ENCODE results near the gene FAM43A. TPM values are rescaled to one million over a fixed set of nuclear protein-coding genes. Genes with fewer than 3 reads are reported as not detected.
A peak's percentile ranks its signal among the peaks of the same experiment; 100 is the strongest.

FAM43A gene
- total RNA-seq, 2 donors from 2014 or later, result 10.9 to 12.5 TPM

DNA sequence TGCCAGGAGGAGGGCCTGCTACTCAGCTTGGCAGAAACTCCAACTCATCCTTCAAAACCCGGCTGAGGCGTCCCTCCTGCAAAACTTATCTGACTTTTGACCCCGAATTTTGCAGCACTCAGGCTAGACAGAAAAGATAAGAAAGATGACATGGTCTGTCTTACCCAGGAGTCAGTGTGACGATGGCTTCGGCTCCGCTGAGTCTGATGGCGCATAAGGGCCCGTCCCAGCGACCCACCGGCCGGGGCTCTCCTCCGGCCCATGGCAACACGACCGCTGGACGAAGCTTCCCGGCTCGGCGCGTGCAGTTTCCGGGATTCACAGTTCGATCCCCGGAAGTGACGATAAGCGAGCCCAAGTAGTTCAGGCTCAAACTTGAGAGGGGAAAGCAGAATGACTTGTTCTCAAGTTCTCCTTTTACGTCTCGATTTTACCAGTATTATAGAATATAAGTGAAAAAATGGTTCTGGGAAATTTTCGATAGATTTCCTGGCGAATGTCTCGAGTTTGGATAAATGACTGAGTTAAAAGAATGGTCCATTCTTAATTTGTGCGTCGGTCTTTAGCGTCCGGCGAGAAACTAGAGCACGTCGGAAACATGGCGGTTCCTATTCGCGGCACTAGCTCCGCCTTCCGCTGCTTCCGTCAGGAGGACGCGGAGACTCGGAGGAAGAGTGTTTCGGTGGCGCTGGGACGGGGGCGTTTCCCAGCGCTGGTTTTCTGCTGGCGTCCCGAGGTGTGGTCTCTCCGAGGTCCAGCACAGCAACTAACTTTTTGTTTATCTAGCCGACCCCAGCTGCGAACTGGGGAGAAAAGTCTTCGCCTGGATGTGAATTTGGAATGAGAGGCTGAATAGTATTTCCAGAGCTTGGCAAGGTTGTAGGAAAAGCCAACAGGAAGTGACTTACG is 13.5 kb upstream of the FAM43A start, which contains the start of gene LSG1:
LSG1 (minus strand) TSS at position 292 of the 909 bp plus-strand sequence; CDS start at position 263, 29 bp downstream.
- peak within 1 kb of the TSS; percentile 88 to 89 for H3K27ac ChIP-seq
- no peaks in the 10 kb centered on the region for H3K9me3 ChIP-seq
- no peaks in the 10 kb centered on the region for H3K27me3 ChIP-seq
- peaks cover 0 to 17% of the 10 kb centered on the region in 2 donors for H3K4me1 ChIP-seq
- TF ChIP-seq, protein P1, sequence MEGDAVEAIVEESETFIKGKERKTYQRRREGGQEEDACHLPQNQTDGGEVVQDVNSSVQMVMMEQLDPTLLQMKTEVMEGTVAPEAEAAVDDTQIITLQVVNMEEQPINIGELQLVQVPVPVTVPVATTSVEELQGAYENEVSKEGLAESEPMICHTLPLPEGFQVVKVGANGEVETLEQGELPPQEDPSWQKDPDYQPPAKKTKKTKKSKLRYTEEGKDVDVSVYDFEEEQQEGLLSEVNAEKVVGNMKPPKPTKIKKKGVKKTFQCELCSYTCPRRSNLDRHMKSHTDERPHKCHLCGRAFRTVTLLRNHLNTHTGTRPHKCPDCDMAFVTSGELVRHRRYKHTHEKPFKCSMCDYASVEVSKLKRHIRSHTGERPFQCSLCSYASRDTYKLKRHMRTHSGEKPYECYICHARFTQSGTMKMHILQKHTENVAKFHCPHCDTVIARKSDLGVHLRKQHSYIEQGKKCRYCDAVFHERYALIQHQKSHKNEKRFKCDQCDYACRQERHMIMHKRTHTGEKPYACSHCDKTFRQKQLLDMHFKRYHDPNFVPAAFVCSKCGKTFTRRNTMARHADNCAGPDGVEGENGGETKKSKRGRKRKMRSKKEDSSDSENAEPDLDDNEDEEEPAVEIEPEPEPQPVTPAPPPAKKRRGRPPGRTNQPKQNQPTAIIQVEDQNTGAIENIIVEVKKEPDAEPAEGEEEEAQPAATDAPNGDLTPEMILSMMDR (IDR thresholded peaks at IDR 0.05), result no peak
- H3K36me3 ChIP-seq, result peaks cover 12% of the 10 kb centered on the region
- H3K4me3 ChIP-seq, result peak within 1 kb of the TSS; percentile 74
- DNase-seq (ENCODE audit: low spot score), result peak; percentile 92

DNA sequence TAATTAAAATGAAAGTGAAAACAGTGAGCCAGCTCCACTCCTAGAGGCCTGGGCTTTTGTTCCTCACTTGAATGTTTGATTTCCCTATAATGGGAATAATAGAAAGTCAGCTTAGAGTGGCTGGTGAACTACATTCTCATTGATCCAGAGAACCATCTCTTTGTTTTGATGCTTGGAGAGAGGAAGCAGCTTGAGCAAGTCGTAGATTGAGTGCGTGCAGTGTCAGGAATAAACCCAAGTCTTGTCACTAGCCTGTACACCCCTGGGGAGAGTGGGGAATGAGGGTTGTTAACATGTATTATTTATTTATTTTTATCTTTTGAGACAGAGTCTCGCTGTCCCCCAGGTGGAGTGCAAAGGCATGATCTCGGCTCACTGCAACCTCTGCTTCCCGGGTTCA is 12.8 kb upstream of the FAM43A start:
- TF ChIP-seq, protein P1 (IDR thresholded peaks at IDR 0.05), result no peak
- H3K27ac ChIP-seq, result peak overlapping the region; percentile 88 to 89
- no peak for DNase-seq (ENCODE audit: low spot score)

DNA sequence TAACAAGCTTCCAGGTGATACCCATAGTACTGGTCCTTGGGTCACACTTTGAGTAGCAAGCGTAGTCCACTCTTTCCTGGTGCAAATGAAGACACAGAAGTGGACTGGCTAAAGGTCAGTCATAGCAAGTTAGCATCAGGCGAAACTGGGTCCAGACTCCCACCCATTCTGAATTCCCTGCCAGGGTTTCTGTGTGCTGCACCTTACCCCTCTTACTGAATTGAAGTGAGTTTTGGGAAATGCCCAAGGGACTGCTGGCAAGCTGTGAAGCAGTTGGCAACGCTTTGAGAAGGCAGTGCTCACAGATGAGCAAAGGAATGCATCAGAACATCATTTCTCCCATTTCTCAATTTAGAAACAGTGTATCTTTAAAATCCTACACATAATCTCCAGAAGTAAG is 11.9 kb upstream of the FAM43A start:
- Histone ChIP-seq H3K27me3 (no peaks in the 10 kb centered on the region), H3K36me3 (peaks cover 9% of the 10 kb centered on the region), H3K27ac (no peak overlapping the region), H3K9me3 (no peaks in the 10 kb centered on the region), H3K4me3 (no peak overlapping the region), H3K4me1 (peaks cover 0 to 17% of the 10 kb centered on the region in 2 donors)
- DNase-seq (ENCODE audit: low spot score), result no peak
- TF ChIP-seq, protein P1 (IDR thresholded peaks at IDR 0.05), result no peak

More for the DNA sequence above, 12.8 kb upstream of the FAM43A start:
- Histone ChIP-seq H3K27me3 (no peaks in the 10 kb centered on the region), H3K9me3 (no peaks in the 10 kb centered on the region), H3K4me3 (peak overlapping the region; percentile 74), H3K4me1 (peaks cover 0 to 17% of the 10 kb centered on the region in 2 donors), H3K36me3 (peaks cover 12% of the 10 kb centered on the region)

DNA sequence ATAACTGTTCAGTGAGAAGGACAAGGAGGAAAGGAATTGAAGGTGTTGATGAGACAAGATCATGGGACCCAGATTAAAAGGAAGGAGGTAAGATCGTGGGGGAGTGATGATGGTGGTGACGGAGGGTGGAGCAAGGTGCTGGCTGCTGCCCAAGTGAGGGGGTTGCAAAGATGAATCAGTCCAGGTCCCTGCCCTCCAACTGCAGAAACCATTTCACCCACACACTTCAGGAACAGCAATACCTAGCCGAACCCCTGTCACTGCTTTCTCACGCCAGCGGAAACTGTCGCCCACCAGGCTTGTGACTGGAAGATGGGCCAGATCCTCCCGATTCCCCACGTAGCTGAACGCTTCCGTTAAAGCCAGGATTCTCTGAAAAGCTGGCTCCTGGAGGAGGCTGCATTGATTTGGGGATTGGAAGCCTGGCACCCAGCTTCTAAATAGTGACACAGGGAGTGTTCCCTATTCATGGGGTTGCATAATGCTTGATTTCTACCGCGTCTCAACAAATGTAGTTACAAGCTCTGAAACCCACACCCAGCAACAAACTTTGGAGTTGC is 10.5 kb upstream of the FAM43A start:
- no peaks in the 10 kb centered on the region for H3K9me3 ChIP-seq
- peaks cover 0 to 17% of the 10 kb centered on the region in 2 donors for H3K4me1 ChIP-seq
- no peak overlapping the region for H3K27ac ChIP-seq
- H3K27me3 ChIP-seq, result no peaks in the 10 kb centered on the region
- DNase-seq (ENCODE audit: low spot score), result no peak
- H3K4me3 ChIP-seq, result no peak overlapping the region
- H3K36me3 ChIP-seq, result no peaks in the 10 kb centered on the region
- TF ChIP-seq, protein P1 (IDR thresholded peaks at IDR 0.05), result no peak

DNA sequence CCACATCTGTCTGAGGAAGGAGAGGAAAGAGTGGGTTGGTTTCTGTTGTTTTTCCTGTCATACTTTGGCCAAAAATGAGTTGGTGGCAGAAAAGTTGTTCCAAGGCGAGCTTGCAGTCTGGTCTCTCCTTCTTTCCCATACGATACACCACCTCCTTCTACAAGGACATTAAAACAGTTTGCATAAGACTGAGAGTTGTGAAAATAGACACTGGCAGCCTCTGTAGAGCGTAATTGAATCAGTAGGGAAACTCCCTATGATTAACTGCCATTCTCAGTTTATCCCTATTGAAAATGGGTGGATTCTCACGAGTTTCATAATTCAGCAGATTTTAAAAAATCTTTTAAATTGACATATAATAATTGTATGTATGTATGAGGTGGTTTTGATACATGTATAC is 10.0 kb upstream of the FAM43A start:
- H3K27ac ChIP-seq, result no peak overlapping the region
- H3K36me3 ChIP-seq, result no peaks in the 10 kb centered on the region
- no peak for DNase-seq (ENCODE audit: low spot score)
- no peaks in the 10 kb centered on the region for H3K9me3 ChIP-seq
- H3K27me3 ChIP-seq, result no peaks in the 10 kb centered on the region
- no peak overlapping the region for H3K4me3 ChIP-seq
- H3K4me1 ChIP-seq, result peaks cover 0 to 14% of the 10 kb centered on the region in 2 donors
- TF ChIP-seq, protein P1 (IDR thresholded peaks at IDR 0.05), result no peak
